CD1c-positive myeloid dendritic cell (primary cell): ENCODE results near the gene OCIAD2.
A peak's percentile ranks its signal among the peaks of the same experiment; 100 is the strongest.
"Not testable (repeated sequence)": the region's sequence is repeated elsewhere in the genome, so short reads cannot be mapped to it uniquely, and the experiment has no call there.

Source experiments
- DNase-seq: peaks from one replicate; pipeline ENCODE4 v3.0.0-alpha.2; 2016; ENCODE audit errors: extremely low spot score

OCIAD2 gene

GRCh38 chr4:48906206-48907173 lies at the start of gene OCIAD2:
OCIAD2 (minus strand) TSS chr4:48906774; CDS start chr4:48904549, 2,225 bp downstream.
- DNase-seq: peak; percentile 58

- DNase-seq: no peak
Observed at GRCh38 chr4:48954314-48954713, 47.7 kb upstream of the OCIAD2 start.

GRCh38 chr4:48949518-48950219 lies 43.1 kb upstream of the OCIAD2 start:
- no peak for DNase-seq

- DNase-seq: no peak
Observed at GRCh38 chr4:48949086-48949485, 42.5 kb upstream of the OCIAD2 start.

- no peak for DNase-seq
Observed at GRCh38 chr4:48947731-48948130, 41.2 kb upstream of the OCIAD2 start.

- no peak for DNase-seq
Observed at GRCh38 chr4:48945981-48946380, 39.4 kb upstream of the OCIAD2 start.

- DNase-seq: peak; percentile 18
Observed at GRCh38 chr4:48944756-48945241, 38.2 kb upstream of the OCIAD2 start.

GRCh38 chr4:48944252-48944651 lies 37.7 kb upstream of the OCIAD2 start:
- no peak for DNase-seq

- no peak for DNase-seq
Observed at GRCh38 chr4:48943387-48943786, 36.8 kb upstream of the OCIAD2 start.

GRCh38 chr4:48939785-48940184 lies 33.2 kb upstream of the OCIAD2 start:
- no peak for DNase-seq

- no peak for DNase-seq
Observed at GRCh38 chr4:48938831-48939230, 32.3 kb upstream of the OCIAD2 start.

GRCh38 chr4:48937033-48937432 lies 30.5 kb upstream of the OCIAD2 start:
- no peak for DNase-seq

- no peak for DNase-seq
Observed at GRCh38 chr4:48931459-48931858, 24.9 kb upstream of the OCIAD2 start.

GRCh38 chr4:48930654-48931053 lies 24.1 kb upstream of the OCIAD2 start:
- no peak for DNase-seq

- no peak for DNase-seq
Observed at GRCh38 chr4:48924416-48924815, 17.8 kb upstream of the OCIAD2 start.

GRCh38 chr4:48923065-48923464 lies 16.5 kb upstream of the OCIAD2 start:
- not testable (repeated sequence) for DNase-seq

- no peak for DNase-seq
Observed at GRCh38 chr4:48914311-48914710, 7.7 kb upstream of the OCIAD2 start.

GRCh38 chr4:48913346-48913745 lies 6.8 kb upstream of the OCIAD2 start:
- DNase-seq: no peak

GRCh38 chr4:48912349-48912748 lies 5.8 kb upstream of the OCIAD2 start:
- no peak for DNase-seq

- DNase-seq: no peak
Observed at GRCh38 chr4:48910511-48910910, 3.9 kb upstream of the OCIAD2 start.

GRCh38 chr4:48909697-48910096 lies 3.1 kb upstream of the OCIAD2 start:
- DNase-seq: no peak

- no peak for DNase-seq
Observed at GRCh38 chr4:48908687-48909086, 2.1 kb upstream of the OCIAD2 start.
